Thyroid gland (tissue), 4 donors: ENCODE measurements around the gene TIMM10B.

Experiments used
- CTCF ChIP-seq, 6 experiments: fragments of 200-600 bp in 3 of 6; fragments of 450-650 bp in 3 of 6; sonication (generic) in 3 of 6; IDR thresholded peaks; one replicate each; pipeline ENCODE4 v1.5.1; 2016 to 2019; ENCODE audit warnings: antibody characterized with exemption in 6 of 6, mild to moderate bottlenecking in 2 of 6, inconsistent platforms in 1 of 6, moderate library complexity in 1 of 6
- POLR2A ChIP-seq, 2 donors: fragments of 450-650 bp; IDR thresholded peaks; one replicate each; pipeline ENCODE4 v1.6.1; 2017; ENCODE audit warnings: antibody characterized with exemption in 2 of 2, mild to moderate bottlenecking in 2 of 2, moderate library complexity in 1 of 2

GRCh38 chr11:6448574-6448973 is 32.7 kb upstream of the TIMM10B start:
- TF ChIP-seq CTCF (IDR thresholded peaks at IDR 0.05) = no peak
- no peak for TF ChIP-seq POLR2A (IDR thresholded peaks at IDR 0.05)
